ENCODE measurements around the gene ADGRG6.

The ADGRG6 gene

GRCh38 chr6:142290851-142291250 is 11.0 kb upstream of the ADGRG6 start:
- DNase-seq (ENCODE audit: low read depth, low spot score) = no peak

- DNase-seq (ENCODE audit: low read depth, low spot score) = no peak
Measured at GRCh38 chr6:142291512-142291911, 10.3 kb upstream of the ADGRG6 start.

- DNase-seq (ENCODE audit: low read depth, low spot score) = no peak
Measured at GRCh38 chr6:142292166-142292924, 9.5 kb upstream of the ADGRG6 start.

- no peak for DNase-seq (ENCODE audit: low read depth, low spot score)
Measured at GRCh38 chr6:142293121-142293520, 8.7 kb upstream of the ADGRG6 start.

- DNase-seq (ENCODE audit: low read depth, low spot score) = no peak
Measured at GRCh38 chr6:142294679-142295078, 7.1 kb upstream of the ADGRG6 start.

- no peak for DNase-seq (ENCODE audit: low read depth, low spot score)
Measured at GRCh38 chr6:142296975-142297604, 4.7 kb upstream of the ADGRG6 start.

- no peak for DNase-seq (ENCODE audit: low read depth, low spot score)
Measured at GRCh38 chr6:142297605-142297995, 4.2 kb upstream of the ADGRG6 start.

- DNase-seq (ENCODE audit: low read depth, low spot score) = no peak
Measured at GRCh38 chr6:142297996-142298753, 3.6 kb upstream of the ADGRG6 start.

- DNase-seq (ENCODE audit: low read depth, low spot score) = no peak
Measured at GRCh38 chr6:142300302-142300701, 1.5 kb upstream of the ADGRG6 start.

- no peak for DNase-seq (ENCODE audit: low read depth, low spot score)
Measured at GRCh38 chr6:142300758-142301650, 803 bp upstream of the ADGRG6 start.

- DNase-seq (ENCODE audit: low read depth, low spot score) = no peak
Measured at GRCh38 chr6:142302421-142303175, 791 bp downstream of the ADGRG6 start.

- DNase-seq (ENCODE audit: low read depth, low spot score) = no peak
Measured at GRCh38 chr6:142303176-142303533, 1.3 kb downstream of the ADGRG6 start.

GRCh38 chr6:142304241-142304640 is 2.4 kb downstream of the ADGRG6 start:
- no peak for DNase-seq (ENCODE audit: low read depth, low spot score)

- DNase-seq (ENCODE audit: low read depth, low spot score) = no peak
Measured at GRCh38 chr6:142306736-142307135, 4.9 kb downstream of the ADGRG6 start.

- DNase-seq (ENCODE audit: low read depth, low spot score) = no peak
Measured at GRCh38 chr6:142307963-142308748, 6.3 kb downstream of the ADGRG6 start.

- no peak for DNase-seq (ENCODE audit: low read depth, low spot score)
Measured at GRCh38 chr6:142309426-142309825, 7.6 kb downstream of the ADGRG6 start.

- no peak for DNase-seq (ENCODE audit: low read depth, low spot score)
Measured at GRCh38 chr6:142313284-142313683, 11.5 kb downstream of the ADGRG6 start.

- DNase-seq (ENCODE audit: low read depth, low spot score) = no peak
Measured at GRCh38 chr6:142316791-142317368, 15.1 kb downstream of the ADGRG6 start.

- DNase-seq (ENCODE audit: low read depth, low spot score) = no peak
Measured at GRCh38 chr6:142318714-142319113, 16.9 kb downstream of the ADGRG6 start.

GRCh38 chr6:142320366-142320765 is 18.6 kb downstream of the ADGRG6 start:
- no peak for DNase-seq (ENCODE audit: low read depth, low spot score)
